Measurements from ENCODE around the gene RNF212.

- no peak for TF ChIP-seq EZH2phosphoT487 (IDR thresholded peaks at IDR 0.05; ENCODE audit: insufficient read depth, low read depth)
- TF ChIP-seq EZH2 (IDR thresholded peaks at IDR 0.05; ENCODE audit: insufficient read depth, poor library complexity, severe bottlenecking) = no peak
These were observed 38.9 kb upstream of the RNF212 start for GRCh38 chr4:1152290-1152689.

Measured in GM23248 (cell line).